ENCODE data around the gene ERICH6B.

Gene ERICH6B

GRCh38 chr13:45545686-45546409 lies 69.7 kb downstream of the ERICH6B start:
- TF ChIP-seq CTCF (IDR thresholded peaks at IDR 0.05; ENCODE audit: low read depth, low read length), result no peak
- no peak for DNase-seq
- 0 out of 2 replicates have a peak, but pooled peaks cover 2% of the 10 kb centered on the region for H3K4me1 ChIP-seq
- H3K27me3 ChIP-seq, result no peaks in the 10 kb centered on the region; the same call in 1 of the 2 replicates
- H3K4me3 ChIP-seq (ENCODE audit: low read depth, low read length), result no peak overlapping the region
- H3K9me3 ChIP-seq, result no peaks in the 10 kb centered on the region
- no peaks in the 10 kb centered on the region for H3K36me3 ChIP-seq

- Histone ChIP-seq H3K9me3 (no peaks in the 10 kb centered on the region), H3K4me1 (0 out of 2 replicates have a peak, but pooled peaks cover 2% of the 10 kb centered on the region), H3K36me3 (no peaks in the 10 kb centered on the region), H3K27me3 (no peaks in the 10 kb centered on the region), H3K4me3 (ENCODE audit: low read depth, low read length) (no peak overlapping the region)
- no peak for DNase-seq
- TF ChIP-seq CTCF (IDR thresholded peaks at IDR 0.05; ENCODE audit: low read depth, low read length), result 0 out of 2 replicates have a peak, but pooled peaks have one; percentile 3
These were observed 71.0 kb downstream of the ERICH6B start for GRCh38 chr13:45544520-45544919.

GRCh38 chr13:45542878-45543277 lies 72.7 kb downstream of the ERICH6B start:
- H3K27me3 ChIP-seq, result no peaks in the 10 kb centered on the region
- peak; percentile 37 for DNase-seq
- H3K36me3 ChIP-seq, result no peaks in the 10 kb centered on the region
- TF ChIP-seq CTCF (IDR thresholded peaks at IDR 0.05; ENCODE audit: low read depth, low read length), result no peak
- H3K4me1 ChIP-seq, result 0 out of 2 replicates have a peak, but pooled peaks cover 2% of the 10 kb centered on the region
- no peak overlapping the region for H3K4me3 ChIP-seq (ENCODE audit: low read depth, low read length)
- no peaks in the 10 kb centered on the region for H3K9me3 ChIP-seq

GRCh38 chr13:45542391-45542790 lies 73.1 kb downstream of the ERICH6B start:
- no peaks in the 10 kb centered on the region for H3K36me3 ChIP-seq
- no peak overlapping the region for H3K4me3 ChIP-seq (ENCODE audit: low read depth, low read length)
- H3K27me3 ChIP-seq, result no peaks in the 10 kb centered on the region
- no peaks in the 10 kb centered on the region for H3K9me3 ChIP-seq
- DNase-seq, result peak; percentile 16
- H3K4me1 ChIP-seq, result 0 out of 2 replicates have a peak, but pooled peaks cover 2% of the 10 kb centered on the region
- no peak for TF ChIP-seq CTCF (IDR thresholded peaks at IDR 0.05; ENCODE audit: low read depth, low read length)

GRCh38 chr13:45541806-45542205 lies 73.7 kb downstream of the ERICH6B start:
- Histone ChIP-seq H3K4me1 (0 out of 2 replicates have a peak, but pooled peaks cover 2% of the 10 kb centered on the region), H3K27me3 (no peaks in the 10 kb centered on the region), H3K9me3 (no peaks in the 10 kb centered on the region), H3K36me3 (no peaks in the 10 kb centered on the region), H3K4me3 (ENCODE audit: low read depth, low read length) (no peak overlapping the region)
- TF ChIP-seq CTCF (IDR thresholded peaks at IDR 0.05; ENCODE audit: low read depth, low read length), result no peak
- no peak for DNase-seq

- DNase-seq, result no peak
- no peaks in the 10 kb centered on the region for H3K27me3 ChIP-seq
- H3K36me3 ChIP-seq, result no peaks in the 10 kb centered on the region; the same call in 1 of the 2 replicates
- no peaks in the 10 kb centered on the region for H3K9me3 ChIP-seq
- no peak for TF ChIP-seq CTCF (IDR thresholded peaks at IDR 0.05; ENCODE audit: low read depth, low read length)
- H3K4me3 ChIP-seq (ENCODE audit: low read depth, low read length), result no peak overlapping the region
- 0 out of 2 replicates have a peak, but pooled peaks cover 2% of the 10 kb centered on the region for H3K4me1 ChIP-seq
These were observed 74.7 kb downstream of the ERICH6B start for GRCh38 chr13:45540864-45541263.

Measured in BE2C (cell line).